ENCODE measurements around the gene GPC5. TPM values are rescaled to one million over a fixed set of nuclear protein-coding genes. Genes with fewer than 3 reads are reported as not detected.

Gene GPC5
- total and polyA plus RNA-seq, 2 of the 13 experiments (the other 11 are each of a cell fraction or from before 2014, with no cell fraction given) = 0.02 to 0.07 TPM

DNA sequence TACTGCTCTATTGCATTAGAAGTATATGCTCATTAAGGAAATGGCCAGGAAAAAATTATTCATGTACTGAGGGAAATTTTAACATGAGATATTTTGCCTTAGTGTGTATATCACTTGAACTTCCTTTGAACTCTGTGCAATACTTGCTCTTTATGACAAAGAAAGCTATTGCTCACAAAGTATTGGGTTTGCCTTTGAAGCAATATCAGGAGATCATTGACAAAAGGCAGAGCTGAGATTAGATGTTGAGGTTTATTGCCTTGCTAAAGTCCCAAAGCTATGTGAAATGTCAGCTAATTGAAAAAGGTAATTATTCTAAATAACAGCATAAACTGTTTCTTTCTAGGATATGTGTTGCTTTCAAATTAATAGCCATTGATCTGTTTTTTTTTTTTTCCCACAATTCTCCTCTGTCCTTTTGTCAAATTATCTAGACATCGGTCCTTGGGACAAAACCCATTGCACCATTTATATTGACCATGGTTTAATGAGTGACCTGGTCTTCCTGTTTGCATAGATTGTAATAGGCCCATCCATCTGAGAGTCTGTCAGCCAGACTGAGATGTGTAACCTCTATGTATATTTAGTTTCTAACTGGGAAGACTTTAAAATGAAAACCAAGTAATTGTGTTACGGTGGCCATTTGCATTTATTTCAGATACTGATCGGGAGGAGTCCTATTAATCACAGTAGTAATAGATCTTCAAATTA lies 1075.5 kb downstream of the GPC5 start:
- WGBS (ENCODE audit: low lambda C conversion rate) = 47% methylated on average over 3 of the region's 3 CpGs
- no peak overlapping the region for H3K4me3 ChIP-seq (replicated peaks in 1 of 3; ENCODE audit: insufficient read depth in 1 of 3, low read depth in 2 of 3, low read length in 3 of 3)
- no peak overlapping the region for H3K9ac ChIP-seq (ENCODE audit: insufficient read depth, low read depth, low read length)
- ChIA-PET CTCF (ENCODE audit: low intra/inter-chr PET ratio, low total read pairs) (no interaction called here), POLR2A (no interaction called here)
- TF ChIP-seq ZHX2 (IDR thresholded peaks at IDR 0.05; ENCODE audit: low read depth) (no peak), ZHX2 (CRISPR knock-in tag; IDR thresholded peaks at IDR 0.05; ENCODE audit: borderline replicate concordance) (no peak), CREM (IDR thresholded peaks at IDR 0.05) (no peak), CREM (CRISPR knock-in tag; IDR thresholded peaks at IDR 0.05) (no peak), NFATC3 (CRISPR knock-in tag; IDR thresholded peaks at IDR 0.05) (no peak), CHD4 (IDR thresholded peaks at IDR 0.05; ENCODE audit: borderline replicate concordance, low read length) (no peak), HHEX (CRISPR knock-in tag; IDR thresholded peaks at IDR 0.05) (no peak), FOXC1 (CRISPR knock-in tag; IDR thresholded peaks at IDR 0.05; ENCODE audit: borderline replicate concordance) (no peak)
- TF ChIP-seq, protein P1, sequence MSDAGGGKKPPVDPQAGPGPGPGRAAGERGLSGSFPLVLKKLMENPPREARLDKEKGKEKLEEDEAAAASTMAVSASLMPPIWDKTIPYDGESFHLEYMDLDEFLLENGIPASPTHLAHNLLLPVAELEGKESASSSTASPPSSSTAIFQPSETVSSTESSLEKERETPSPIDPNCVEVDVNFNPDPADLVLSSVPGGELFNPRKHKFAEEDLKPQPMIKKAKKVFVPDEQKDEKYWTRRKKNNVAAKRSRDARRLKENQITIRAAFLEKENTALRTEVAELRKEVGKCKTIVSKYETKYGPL (CRISPR knock-in tag; IDR thresholded peaks at IDR 0.05) = no peak
- TF ChIP-seq, protein P2, sequence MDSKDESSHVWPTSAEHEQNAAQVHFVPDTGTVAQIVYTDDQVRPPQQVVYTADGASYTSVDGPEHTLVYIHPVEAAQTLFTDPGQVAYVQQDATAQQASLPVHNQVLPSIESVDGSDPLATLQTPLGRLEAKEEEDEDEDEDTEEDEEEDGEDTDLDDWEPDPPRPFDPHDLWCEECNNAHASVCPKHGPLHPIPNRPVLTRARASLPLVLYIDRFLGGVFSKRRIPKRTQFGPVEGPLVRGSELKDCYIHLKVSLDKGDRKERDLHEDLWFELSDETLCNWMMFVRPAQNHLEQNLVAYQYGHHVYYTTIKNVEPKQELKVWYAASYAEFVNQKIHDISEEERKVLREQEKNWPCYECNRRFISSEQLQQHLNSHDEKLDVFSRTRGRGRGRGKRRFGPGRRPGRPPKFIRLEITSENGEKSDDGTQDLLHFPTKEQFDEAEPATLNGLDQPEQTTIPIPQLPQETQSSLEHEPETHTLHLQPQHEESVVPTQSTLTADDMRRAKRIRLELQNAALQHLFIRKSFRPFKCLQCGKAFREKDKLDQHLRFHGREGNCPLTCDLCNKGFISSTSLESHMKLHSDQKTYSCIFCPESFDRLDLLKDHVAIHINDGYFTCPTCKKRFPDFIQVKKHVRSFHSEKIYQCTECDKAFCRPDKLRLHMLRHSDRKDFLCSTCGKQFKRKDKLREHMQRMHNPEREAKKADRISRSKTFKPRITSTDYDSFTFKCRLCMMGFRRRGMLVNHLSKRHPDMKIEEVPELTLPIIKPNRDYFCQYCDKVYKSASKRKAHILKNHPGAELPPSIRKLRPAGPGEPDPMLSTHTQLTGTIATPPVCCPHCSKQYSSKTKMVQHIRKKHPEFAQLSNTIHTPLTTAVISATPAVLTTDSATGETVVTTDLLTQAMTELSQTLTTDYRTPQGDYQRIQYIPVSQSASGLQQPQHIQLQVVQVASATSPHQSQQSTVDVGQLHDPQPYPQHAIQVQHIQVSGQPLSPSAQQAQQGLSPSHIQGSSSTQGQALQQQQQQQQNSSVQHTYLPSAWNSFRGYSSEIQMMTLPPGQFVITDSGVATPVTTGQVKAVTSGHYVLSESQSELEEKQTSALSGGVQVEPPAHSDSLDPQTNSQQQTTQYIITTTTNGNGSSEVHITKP (CRISPR knock-in tag; IDR thresholded peaks at IDR 0.05; ENCODE audit: low read depth) = no peak
- TF ChIP-seq, protein P3, sequence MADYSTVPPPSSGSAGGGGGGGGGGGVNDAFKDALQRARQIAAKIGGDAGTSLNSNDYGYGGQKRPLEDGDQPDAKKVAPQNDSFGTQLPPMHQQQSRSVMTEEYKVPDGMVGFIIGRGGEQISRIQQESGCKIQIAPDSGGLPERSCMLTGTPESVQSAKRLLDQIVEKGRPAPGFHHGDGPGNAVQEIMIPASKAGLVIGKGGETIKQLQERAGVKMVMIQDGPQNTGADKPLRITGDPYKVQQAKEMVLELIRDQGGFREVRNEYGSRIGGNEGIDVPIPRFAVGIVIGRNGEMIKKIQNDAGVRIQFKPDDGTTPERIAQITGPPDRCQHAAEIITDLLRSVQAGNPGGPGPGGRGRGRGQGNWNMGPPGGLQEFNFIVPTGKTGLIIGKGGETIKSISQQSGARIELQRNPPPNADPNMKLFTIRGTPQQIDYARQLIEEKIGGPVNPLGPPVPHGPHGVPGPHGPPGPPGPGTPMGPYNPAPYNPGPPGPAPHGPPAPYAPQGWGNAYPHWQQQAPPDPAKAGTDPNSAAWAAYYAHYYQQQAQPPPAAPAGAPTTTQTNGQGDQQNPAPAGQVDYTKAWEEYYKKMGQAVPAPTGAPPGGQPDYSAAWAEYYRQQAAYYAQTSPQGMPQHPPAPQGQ (CRISPR knock-in tag; IDR thresholded peaks at IDR 0.05; ENCODE audit: borderline replicate concordance) = no peak
- no peak for DNase-seq (ENCODE audit: low spot score)
- intact Hi-C loops (cut with micrococcal nuclease; ENCODE audit: unreplicated experiment) (no loop called here), in situ Hi-C loops (cut with HindIII; ENCODE audit: extremely low pct_ligation_motif_present, low pct_unique_long_range_greater_than_20kb) (no loop called here)
- H3K27ac ChIP-seq (ENCODE audit: extremely low read length, insufficient read depth, low read length) = no peak overlapping the region
- H3K27me3 ChIP-seq (ENCODE audit: control insufficient read depth in 1 of 2, insufficient read depth in 2 of 2, low read length in 2 of 2) = no peaks in the 10 kb centered on the region
- H3K9me3 ChIP-seq (ENCODE audit: low read length) = no peaks in the 10 kb centered on the region
- no peak overlapping the region for H2AFZ ChIP-seq (ENCODE audit: low read length)
- H4K20me1 ChIP-seq (ENCODE audit: insufficient read depth, low read length) = no peaks in the 10 kb centered on the region
- H3K79me2 ChIP-seq (ENCODE audit: insufficient read depth, low read length) = no peaks in the 10 kb centered on the region
- no TSS peak for BruUV-seq (replicated peaks)
- peak; percentile 57 for ATAC-seq
- no peaks in the 10 kb centered on the region for H3K4me1 ChIP-seq (ENCODE audit: insufficient read depth, low read length)
- no peaks in the 10 kb centered on the region for H3K36me3 ChIP-seq (replicated peaks in 1 of 2; ENCODE audit: control insufficient read depth in 1 of 2, insufficient read depth in 2 of 2, low read length in 2 of 2)
- FAIRE-seq = no peak
- no peak overlapping the region for H3K4me2 ChIP-seq (ENCODE audit: low read depth, low read length)

Data from HepG2 (cell line).